K562 (cell line): ENCODE data around the gene LARP4B. TPM values are rescaled to one million over a fixed set of nuclear protein-coding genes. Genes with fewer than 3 reads are reported as not detected.

Source experiments
- ATAC-seq: fragments of 200-7000 bp; cut with Tn5 transposase; 3 replicates; pipeline ENCODE4 v1.9.1; 2020; ENCODE audit warnings: moderate library complexity
- BruUV-seq: library from RNA; stranded (reverse); fragments of 400-500 nt; replicated peaks from 2 replicates; lab custom pipeline; 2021; lab: Mats Ljungman, UMichigan
- CTCF ChIA-PET: fragments of 300-600 bp; formaldehyde crosslinking; extraction: SDS; loops from one replicate; lab custom pipeline; 2021; ENCODE audit warnings: low intra/inter-chr PET ratio; lab: Yijun Ruan, JAX
- POLR2A ChIA-PET: fragments of 300-600, 350-650 bp; sonication (Branson Sonifier 250); formaldehyde crosslinking; extraction: SDS; loops from one replicate; lab custom pipeline; 2021; ENCODE audit warnings: antibody characterized with exemption, inconsistent platforms; lab: Yijun Ruan, JAX
- DNase-seq, 4 experiments: peaks; one replicate each; pipeline versions ENCODE4 v3.0.0 to v3.0.0-alpha.2; 2011 to 2018; ENCODE audit warnings: low spot score in 3 of 4, mixed read lengths in 3 of 4; ENCODE audit errors: extremely low read depth in 1 of 4
- FAIRE-seq: peaks from 2 replicates; lab custom pipeline; 2011; peaks lifted over from hg19 to GRCh38; lab: Jason Lieb, UNC
- H2AFZ ChIP-seq: 2 replicates; pipeline ENCODE4 v1.6.0; 2011; ENCODE audit warnings: low read depth, low read length, control low read depth, inconsistent platforms
- H3K27ac ChIP-seq: fragments of 200-600 bp; 3 replicates; pipeline ENCODE4 v1.8.0; 2011; ENCODE audit warnings: low read depth, mild to moderate bottlenecking, control low read depth, inconsistent platforms, low read length, moderate library complexity, mixed read lengths; ENCODE audit errors: extremely low read depth
- H3K27me3 ChIP-seq, 2 experiments: fragments of 300-600 bp in 1 of 2; 2 replicates in 1 of 2; 3 replicates in 1 of 2; pipeline versions ENCODE4 v1.6.0 to v1.8.0; 2011; ENCODE audit warnings: inconsistent platforms in 2 of 2, low read length in 2 of 2, mild to moderate bottlenecking in 1 of 2, mixed read lengths in 1 of 2, moderate library complexity in 1 of 2; ENCODE audit not compliant: control insufficient read depth in 2 of 2, insufficient read depth in 2 of 2
- H3K36me3 ChIP-seq: fragments of 300-600 bp; 3 replicates; pipeline ENCODE4 v1.8.0; 2011; ENCODE audit warnings: mild to moderate bottlenecking, low read length, inconsistent platforms; ENCODE audit not compliant: control insufficient read depth, insufficient read depth
- H3K4me1 ChIP-seq, 2 experiments: fragments of 200-600 bp in 1 of 2; replicated peaks in 1 of 2; 2 replicates in 1 of 2; 3 replicates in 1 of 2; pipeline versions ENCODE4 v1.5.1 to v1.8.0; 2011; ENCODE audit warnings: inconsistent platforms in 2 of 2, low read length in 2 of 2, mild to moderate bottlenecking in 1 of 2, mixed read lengths in 1 of 2, moderate library complexity in 1 of 2; ENCODE audit not compliant: control insufficient read depth in 2 of 2, insufficient read depth in 2 of 2
- H3K4me2 ChIP-seq: 2 replicates; pipeline ENCODE4 v1.6.1; 2011; ENCODE audit warnings: low read length, control low read depth, inconsistent platforms, mixed read lengths; ENCODE audit not compliant: insufficient read depth
- H3K4me3 ChIP-seq: fragments of 200-600 bp; sonication (generic), shearing (Covaris generic); 2 replicates; pipeline ENCODE4 v1.5.1; 2016; ENCODE audit warnings: control low read depth, inconsistent platforms
- H3K79me2 ChIP-seq: fragments of 200-600 bp; 3 replicates; pipeline ENCODE4 v1.8.0; 2011; ENCODE audit warnings: low read length, inconsistent platforms; ENCODE audit not compliant: control insufficient read depth, insufficient read depth
- H3K9ac ChIP-seq, 2 experiments: 2 replicates each; pipeline versions ENCODE4 v1.6.0 to v1.6.1; 2011; ENCODE audit warnings: low read depth in 2 of 2, low read length in 2 of 2, control low read depth in 1 of 2, inconsistent platforms in 1 of 2, mild to moderate bottlenecking in 1 of 2, mixed read lengths in 1 of 2; ENCODE audit not compliant: insufficient read depth in 1 of 2
- H3K9me1 ChIP-seq: one replicate; pipeline ENCODE4 v1.6.0; 2011; ENCODE audit warnings: inconsistent platforms, mild to moderate bottlenecking, low read length, moderate library complexity; ENCODE audit not compliant: control insufficient read depth, insufficient read depth
- H3K9me3 ChIP-seq: replicated peaks from 2 replicates; pipeline ENCODE4 v1.5.1; 2011; ENCODE audit warnings: low read depth, low read length, inconsistent platforms; ENCODE audit not compliant: control insufficient read depth, insufficient read depth
- H4K20me1 ChIP-seq: replicated peaks from 2 replicates; pipeline ENCODE4 v1.6.1; 2011; ENCODE audit warnings: low read length, inconsistent platforms, mixed read lengths; ENCODE audit not compliant: control insufficient read depth, insufficient read depth
- ARID1B ChIP-seq: fragments of 450-650 bp; IDR thresholded peaks from 2 replicates; pipeline ENCODE4 v1.6.1; 2016; ENCODE audit warnings: antibody characterized with exemption, mild to moderate bottlenecking, inconsistent platforms
- ARNT ChIP-seq, 2 experiments: fragments of 450-650 bp; IDR thresholded peaks; 2 replicates each; pipeline ENCODE4 v1.6.1; 2016; ENCODE audit warnings: mild to moderate bottlenecking in 1 of 2
- DACH1 ChIP-seq: fragments of 450-650 bp; IDR thresholded peaks from 2 replicates; pipeline ENCODE4 v1.6.1; 2018; ENCODE audit not compliant: partially characterized antibody
- E2F3 ChIP-seq: fragments of 250-450 bp; sonication (Bioruptor Pico); IDR thresholded peaks from 2 replicates; pipeline ENCODE4 v1.4.0; 2020; ENCODE audit warnings: mild to moderate bottlenecking
- MAFK ChIP-seq: IDR thresholded peaks from 2 replicates; pipeline ENCODE4 v1.6.1; 2011; ENCODE audit warnings: low read length, improper control_type of control experiment
- OTX1 ChIP-seq: fragments of 450-650 bp; formaldehyde crosslinking; IDR thresholded peaks from 2 replicates; pipeline ENCODE4 v1.4.0; 2022; ENCODE audit warnings: mild to moderate bottlenecking
- RCOR1 ChIP-seq, 2 experiments: IDR thresholded peaks; 2 replicates each; pipeline ENCODE4 v1.6.1; 2012; ENCODE audit warnings: low read depth in 2 of 2, low read length in 2 of 2, borderline replicate concordance in 1 of 2, improper control_type of control experiment in 1 of 2
- RUNX1 ChIP-seq: sonication (generic); IDR thresholded peaks from 2 replicates; pipeline ENCODE4 v1.6.1; 2016; ENCODE audit warnings: antibody characterized with exemption, low read depth
- SMC3 ChIP-seq: conservative IDR thresholded peaks from 2 replicates; pipeline ENCODE4 v1.6.1; 2011; ENCODE audit warnings: low read depth, low read length, improper control_type of control experiment; ENCODE audit not compliant: insufficient read depth
- SRSF1 ChIP-seq: fragments of 200-400 bp; formaldehyde crosslinking; IDR thresholded peaks from 2 replicates; pipeline ENCODE4 v1.6.1; 2017; ENCODE audit warnings: mild to moderate bottlenecking, low read depth, low read length, moderate library complexity
- TEAD4 ChIP-seq, 2 experiments: sonication (generic) in 1 of 2; formaldehyde crosslinking in 1 of 2; IDR thresholded peaks; 2 replicates each; pipeline versions ENCODE4 v1.6.1 to v1.8.0; 2012 to 2022; ENCODE audit warnings: borderline replicate concordance in 1 of 2, inconsistent platforms in 1 of 2, low read length in 1 of 2, mild to moderate bottlenecking in 1 of 2, missing genetic modification reagents in 1 of 2
- TFAM ChIP-seq: fragments of 250-450 bp; sonication (Bioruptor Pico); conservative IDR thresholded peaks from 2 replicates; pipeline ENCODE4 v1.5.0; 2021; ENCODE audit warnings: mild to moderate bottlenecking, moderate library complexity
- ZNF239 ChIP-seq: fragments of 250-450 bp; sonication (Bioruptor Pico); IDR thresholded peaks from 2 replicates; pipeline ENCODE4 v1.4.0; 2020; ENCODE audit warnings: mild to moderate bottlenecking
- ZNF583 ChIP-seq: fragments of 250-450 bp; sonication (Bioruptor Pico); IDR thresholded peaks from 2 replicates; pipeline ENCODE4 v1.4.0; 2020
- ZNF589 ChIP-seq: fragments of 200-800 bp; sonication (Bioruptor generic); IDR thresholded peaks from 2 replicates; pipeline ENCODE4 v1.6.1; 2016; ENCODE audit warnings: low read depth, missing genetic modification characterization, missing compliant biosample characterization
- ZSCAN32 ChIP-seq: fragments of 450-650 bp; formaldehyde crosslinking; IDR thresholded peaks from 2 replicates; pipeline ENCODE4 v1.4.0; 2020; ENCODE audit warnings: mild to moderate bottlenecking, moderate library complexity
- WGBS: fragments of 100-300 bp; shearing (Covaris generic); methylation state at CpG from one replicate; pipeline ENCODE4 v1.1.6; 2016; ENCODE audit warnings: low coverage, mixed read lengths; ENCODE audit not compliant: insufficient coverage; ENCODE audit errors: missing lambda C conversion rate; 5-methylcytosine and 5-hydroxymethylcytosine counted together
- in situ Hi-C: fragments of 300-500 bp; cut with MboI; formaldehyde crosslinking; loops from 4 replicates; pipeline ENCODE4 v1.15.0; 2018; ENCODE audit warnings: inconsistent platforms, mixed read lengths
- intact Hi-C: fragments of 100-400 bp; cut with micrococcal nuclease; formaldehyde crosslinking; loops from 2 replicates; pipeline ENCODE4 v1.14.2; 2022
- polyA plus RNA-seq, 8 experiments: library from polyadenylated mRNA; depleted of rRNA in 4 of 8; stranded (reverse) in 5 of 8; unstranded in 3 of 8; fragments of >200 nt; fragmentation: Nextera tagmentation in 2 of 8; fragmentation: Illumina TruSeq in 1 of 8; extraction: Ambion mirVana in 2 of 8; extraction: Trizol in 1 of 8; gene quantifications; 2 replicates each; pipeline versions ENCODE4 v1.2.1 to v1.2.3, GENCODE V29; 2011 to 2014; ENCODE audit warnings: inconsistent platforms in 1 of 8, missing spikeins in 1 of 8
- total RNA-seq, 7 experiments: library from RNA; depleted of rRNA in 6 of 7; stranded (reverse); fragments of >200 nt in 6 of 7; fragmentation: Illumina TruSeq in 2 of 7; extraction: Trizol in 2 of 7; gene quantifications; 2 replicates each; pipeline versions ENCODE4 v1.2.1 to v1.2.3, GENCODE V29; 2011 to 2021; ENCODE audit warnings: low replicate concordance in 1 of 7
- TF ChIP-seq, protein P1 (sequence below): fragments of 250-450 bp; sonication (Bioruptor Pico); IDR thresholded peaks from 2 replicates; pipeline ENCODE4 v1.4.0; 2020; ENCODE audit warnings: mild to moderate bottlenecking

Gene LARP4B
- total and polyA plus RNA-seq, 9 of the 15 experiments (the other 6 are each of a cell fraction or from before 2014, with no cell fraction given), result 11.8 to 130 (median 42.6) TPM

DNA sequence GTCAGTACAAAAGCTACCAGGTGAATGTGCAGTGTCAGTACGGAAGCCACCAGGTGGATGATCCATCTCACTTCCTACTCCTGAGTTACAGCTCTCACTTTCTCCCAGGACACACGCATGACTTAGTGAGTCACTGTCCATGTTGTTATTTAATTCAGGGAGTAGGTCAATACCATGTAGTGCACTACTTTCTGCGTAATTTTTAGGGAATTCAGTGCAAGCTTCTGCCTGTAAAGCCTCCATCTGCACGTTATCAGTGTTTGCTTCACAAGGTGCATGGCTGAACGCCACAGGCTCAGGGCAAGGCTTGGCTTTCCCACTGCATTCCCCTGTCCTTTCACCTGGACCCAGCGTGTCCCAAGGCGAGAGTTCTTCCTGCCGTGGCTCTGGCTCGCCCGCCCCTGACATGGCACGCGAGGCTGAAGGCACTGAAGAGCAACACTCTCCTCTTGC is 59.5 kb downstream of the LARP4B start:
- 91% methylated on average over 12 of the region's 12 CpGs for WGBS
- FAIRE-seq, result no peak

DNA sequence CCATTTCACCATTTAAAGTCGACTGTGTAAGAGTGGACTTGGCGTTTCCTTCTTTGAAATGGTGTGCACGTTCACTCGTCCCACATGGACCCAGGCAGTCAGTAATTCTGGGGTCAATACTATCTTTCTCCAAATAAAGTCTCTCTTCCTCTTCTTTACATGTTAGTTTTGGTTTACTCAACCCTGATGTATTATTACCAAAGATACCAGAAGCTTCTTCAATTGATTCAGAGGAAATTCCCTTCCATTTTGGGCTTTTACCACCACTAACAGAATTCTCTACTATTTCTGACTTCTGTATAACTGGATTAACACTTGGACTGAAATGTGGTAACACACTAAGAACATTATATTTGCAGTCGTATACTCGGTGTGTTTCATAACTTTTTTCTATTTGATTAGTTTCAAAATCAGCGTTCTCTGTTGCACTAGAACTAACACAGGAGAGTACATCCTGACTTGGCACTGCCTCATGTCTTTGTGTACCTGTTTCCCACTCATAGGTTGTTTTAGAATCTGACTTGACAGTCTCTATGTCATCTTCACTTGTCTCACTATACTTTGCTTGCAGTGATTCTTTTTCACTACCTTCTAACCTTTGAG is 60.8 kb downstream of the LARP4B start:
- Histone ChIP-seq H3K9me1 (no peaks in the 10 kb centered on the region), H3K27ac (no peak overlapping the region), H3K9me3 (no peaks in the 10 kb centered on the region), H3K4me2 (no peak overlapping the region), H3K9ac (no peak overlapping the region), H3K27me3 (no peaks in the 10 kb centered on the region), H3K79me2 (peaks cover 76% of the 10 kb centered on the region), H2AFZ (no peak overlapping the region), H4K20me1 (peaks cover 7% of the 10 kb centered on the region), H3K4me1 (no peaks in the 10 kb centered on the region), H3K36me3 (peaks cover 87% of the 10 kb centered on the region), H3K4me3 (no peak overlapping the region)
- ATAC-seq (no peak), FAIRE-seq (no peak), DNase-seq (no peak)
- WGBS, result 93% methylated on average over 7 of the region's 7 CpGs
- no TSS peak for BruUV-seq
- intact Hi-C loops, result no loop called here
- in situ Hi-C loops, result no loop called here
- no peak for TF ChIP-seq ZNF239 (CRISPR knock-in tag)
- TF ChIP-seq RCOR1 (IDR thresholded peaks at IDR 0.05; ENCODE audit: borderline replicate concordance in 1 of 2, low read depth in 2 of 2, low read length in 2 of 2), result no peak
- no peak for TF ChIP-seq ARNT (IDR thresholded peaks at IDR 0.05)
- TF ChIP-seq, protein P1, sequence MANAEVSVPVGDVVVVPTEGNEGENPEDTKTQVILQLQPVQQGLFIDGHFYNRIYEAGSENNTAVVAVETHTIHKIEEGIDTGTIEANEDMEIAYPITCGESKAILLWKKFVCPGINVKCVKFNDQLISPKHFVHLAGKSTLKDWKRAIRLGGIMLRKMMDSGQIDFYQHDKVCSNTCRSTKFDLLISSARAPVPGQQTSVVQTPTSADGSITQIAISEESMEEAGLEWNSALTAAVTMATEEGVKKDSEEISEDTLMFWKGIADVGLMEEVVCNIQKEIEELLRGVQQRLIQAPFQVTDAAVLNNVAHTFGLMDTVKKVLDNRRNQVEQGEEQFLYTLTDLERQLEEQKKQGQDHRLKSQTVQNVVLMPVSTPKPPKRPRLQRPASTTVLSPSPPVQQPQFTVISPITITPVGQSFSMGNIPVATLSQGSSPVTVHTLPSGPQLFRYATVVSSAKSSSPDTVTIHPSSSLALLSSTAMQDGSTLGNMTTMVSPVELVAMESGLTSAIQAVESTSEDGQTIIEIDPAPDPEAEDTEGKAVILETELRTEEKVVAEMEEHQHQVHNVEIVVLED (CRISPR knock-in tag), result no peak
- TF ChIP-seq TFAM (CRISPR knock-in tag), result no peak
- TF ChIP-seq TEAD4 (IDR thresholded peaks at IDR 0.05; ENCODE audit: low read length), result no peak
- TF ChIP-seq TEAD4 (CRISPR knock-in tag; IDR thresholded peaks at IDR 0.05; ENCODE audit: borderline replicate concordance), result no peak
- TF ChIP-seq ZNF583 (CRISPR knock-in tag), result no peak
- TF ChIP-seq OTX1 (CRISPR knock-in tag), result no peak
- TF ChIP-seq RUNX1, result no peak
- no peak for TF ChIP-seq ZNF589 (CRISPR knock-in tag)
- no peak for TF ChIP-seq E2F3 (CRISPR knock-in tag)
- TF ChIP-seq ZSCAN32 (CRISPR knock-in tag), result no peak
- no peak for TF ChIP-seq SRSF1
- no peak for TF ChIP-seq MAFK
- TF ChIP-seq, all 486 proteins: peak for 0
- ChIA-PET CTCF (no interaction called here), POLR2A (no interaction called here)

More for the DNA sequence above, 59.5 kb downstream of the LARP4B start:
- DNase-seq, result no peak
- H3K27me3 ChIP-seq, result no peaks in the 10 kb centered on the region
- H3K4me2 ChIP-seq, result no peak overlapping the region
- H3K9me3 ChIP-seq, result no peaks in the 10 kb centered on the region
- peaks cover 6% of the 10 kb centered on the region for H4K20me1 ChIP-seq
- no peak overlapping the region for H3K9ac ChIP-seq
- no peaks in the 10 kb centered on the region for H3K9me1 ChIP-seq
- no peak overlapping the region for H2AFZ ChIP-seq
- H3K4me3 ChIP-seq, result no peak overlapping the region
- TF ChIP-seq SMC3 (no peak), DACH1 (no peak), ARID1B (no peak)
- H3K4me1 ChIP-seq, result no peaks in the 10 kb centered on the region
- ATAC-seq, result no peak
- CTCF ChIA-PET, result no interaction called here
- in situ Hi-C loops (no loop called here), intact Hi-C loops (no loop called here)
- peaks cover 86% of the 10 kb centered on the region for H3K36me3 ChIP-seq
- H3K27ac ChIP-seq, result no peak overlapping the region
- H3K79me2 ChIP-seq, result peaks cover 72% of the 10 kb centered on the region
- POLR2A ChIA-PET, result no interaction called here
- no TSS peak for BruUV-seq
